Aorta (tissue), 5 donors: ENCODE data around the gene S100A7A. TPM values are rescaled to one million over a fixed set of nuclear protein-coding genes. Genes with fewer than 3 reads are reported as not detected.
"Not testable (repeated sequence)": the region's sequence is repeated elsewhere in the genome, so short reads cannot be mapped to it uniquely, and the experiment has no call there.

ENCODE experiments used
- ATAC-seq: fragments of 200-7000 bp; cut with Tn5 transposase; one replicate; pipeline ENCODE4 v1.9.1; 2022; ENCODE audit warnings: moderate library complexity; ENCODE audit not compliant: low FRiP score
- DNase-seq, 2 donors: peaks; one replicate each; pipeline ENCODE4 v3.0.0-alpha.2; 2020
- H3K27ac ChIP-seq, 2 donors: one replicate each; pipeline ENCODE4 v1.5.1; 2013; ENCODE audit warnings: low read length in 2 of 2, mild to moderate bottlenecking in 2 of 2, moderate library complexity in 2 of 2, control low read depth in 1 of 2, inconsistent platforms in 1 of 2, low read depth in 1 of 2
- H3K27me3 ChIP-seq, 2 donors: one replicate each; pipeline ENCODE4 v1.6.1; 2013; ENCODE audit warnings: control low read depth in 1 of 2, low read length in 1 of 2, mild to moderate bottlenecking in 1 of 2, moderate library complexity in 1 of 2; ENCODE audit not compliant: insufficient read depth in 2 of 2, control insufficient read depth in 1 of 2
- H3K36me3 ChIP-seq, 2 donors: one replicate each; pipeline ENCODE4 v1.6.1; 2013; ENCODE audit warnings: control low read depth in 1 of 2, low read length in 1 of 2, mild to moderate bottlenecking in 1 of 2; ENCODE audit not compliant: insufficient read depth in 2 of 2, control insufficient read depth in 1 of 2
- H3K4me1 ChIP-seq, 2 donors: one replicate each; pipeline ENCODE4 v1.6.1; 2013; ENCODE audit warnings: low read length in 2 of 2, control low read depth in 1 of 2, mild to moderate bottlenecking in 1 of 2, moderate library complexity in 1 of 2; ENCODE audit not compliant: insufficient read depth in 2 of 2, control insufficient read depth in 1 of 2
- H3K4me3 ChIP-seq, 2 donors: one replicate each; pipeline ENCODE4 v1.5.1; 2013; ENCODE audit warnings: low read length in 2 of 2, control low read depth in 1 of 2, mild to moderate bottlenecking in 1 of 2
- H3K9me3 ChIP-seq: one replicate; pipeline ENCODE4 v1.6.1; 2013; ENCODE audit warnings: mild to moderate bottlenecking, low read length; ENCODE audit not compliant: control insufficient read depth
- WGBS, 2 donors: extraction: QIAGEN DNeasy Blood & Tissue Kit; methylation state at CpG; one replicate each; pipeline ENCODE4 v1.1.7; 2013; 5-methylcytosine and 5-hydroxymethylcytosine counted together
- intact Hi-C, 2 donors: fragments of 100-400 bp; cut with DNase I; formaldehyde crosslinking; loops; one replicate each; pipeline versions ENCODE4 v1.14.2 to v1.15.0; 2022
- polyA plus RNA-seq, 2 donors: library from polyadenylated mRNA; stranded (reverse); fragments of 200-250 nt; gene quantifications; one replicate each; pipeline ENCODE4 v1.2.3, GENCODE V29; 2013
- total RNA-seq, 2 donors: library from RNA; stranded (reverse); fragmentation: NEBNext Ultra II Directional; extraction: Animal tissue kit (Norgen Biotek cat#: 25700); gene quantifications; one replicate each; pipeline ENCODE4 v1.2.1, GENCODE V29; 2021
- donor health status: healthy with polysubstance abuse.
- donor health status: Bipolar disorder and iron deficiency.
- donor health status: DM: no; HTN: no; CAD: no.
- donor health status: DM: no; HTN: no; CAD: no.
- donor health status: DM: yes; HTN: yes; CAD: no.

S100A7A gene
- total and polyA plus RNA-seq, 4 donors, result not detected

DNA sequence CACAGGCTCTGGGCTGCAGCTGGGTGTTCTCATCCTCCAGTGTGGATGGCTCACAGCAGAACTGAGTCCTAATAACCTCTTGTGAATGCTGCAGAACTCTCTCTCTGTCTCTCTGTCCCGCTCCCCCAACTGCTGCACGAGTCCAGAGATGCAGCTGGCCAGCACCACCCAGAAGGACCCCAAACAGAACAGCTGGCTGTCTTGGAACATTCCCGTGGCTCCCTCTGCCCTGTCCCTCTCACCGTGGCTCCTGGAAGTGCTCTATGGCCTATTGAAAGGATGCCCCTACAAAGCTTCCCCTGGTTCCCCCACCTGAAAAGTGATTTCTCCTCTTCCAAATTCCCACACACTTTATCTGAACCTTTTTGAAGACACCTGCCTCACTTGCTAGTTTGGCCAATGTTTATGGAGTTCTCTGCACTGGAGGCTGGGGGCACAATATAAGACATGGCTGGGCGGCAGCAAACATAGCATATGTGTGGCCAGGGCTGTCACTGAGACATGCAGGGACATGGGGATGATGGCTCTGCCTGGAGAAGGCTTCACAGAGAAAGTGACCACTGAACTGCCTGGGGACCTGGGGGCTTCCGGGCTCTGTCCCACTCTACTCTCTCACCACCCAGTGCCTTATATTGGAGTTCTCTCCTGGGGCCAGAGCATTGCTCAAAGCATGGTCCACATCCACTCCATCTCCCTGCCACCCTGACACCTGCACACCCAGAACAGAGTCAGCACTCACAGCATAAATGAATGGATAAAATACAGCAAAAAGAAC lies 10.3 kb upstream of the S100A7A start:
- intact Hi-C loops, H3K4me3 ChIP-seq, H3K36me3 ChIP-seq, H3K27me3 ChIP-seq, ATAC-seq, H3K4me1 ChIP-seq, H3K9me3 ChIP-seq, DNase-seq, H3K27ac ChIP-seq: not testable (repeated sequence)
- WGBS, 2 donors, result 85 to 87% methylated on average over 6 of the region's 6 CpGs

- intact Hi-C loops, DNase-seq, ATAC-seq, H3K27me3 ChIP-seq, H3K9me3 ChIP-seq, H3K4me1 ChIP-seq, H3K36me3 ChIP-seq, H3K27ac ChIP-seq, H3K4me3 ChIP-seq: not testable (repeated sequence)
- 69 to 70% methylated on average over 11 of the region's 11 CpGs for WGBS, 2 donors
Observed at GRCh38 chr1:153407274-153407673, 9.0 kb upstream of the S100A7A start.

DNA sequence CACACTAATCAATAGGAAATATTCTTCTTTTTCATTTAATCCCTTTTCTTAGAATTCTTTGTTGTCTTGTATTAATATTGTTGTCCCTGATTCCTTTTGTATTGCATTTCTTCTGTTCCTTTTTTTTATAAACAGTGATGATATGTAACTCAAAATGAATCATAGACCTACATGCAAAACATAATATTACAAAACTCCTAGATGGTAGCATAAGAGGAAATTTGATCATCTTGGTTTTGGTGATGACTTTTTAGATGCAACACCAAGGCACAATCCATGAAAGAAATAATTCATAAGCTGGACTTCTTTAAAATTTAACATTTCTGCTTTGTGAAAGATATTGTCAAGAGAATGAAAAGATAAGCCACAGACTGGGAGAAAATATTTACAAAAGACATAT lies 2.4 kb upstream of the S100A7A start:
- ATAC-seq, H3K9me3 ChIP-seq, H3K36me3 ChIP-seq, H3K4me1 ChIP-seq, DNase-seq, intact Hi-C loops, H3K27ac ChIP-seq, H3K27me3 ChIP-seq, H3K4me3 ChIP-seq: not testable (repeated sequence)

GRCh38 chr1:153417136-153417888 lies 992 bp downstream of the S100A7A start:
- Histone ChIP-seq H3K4me1 (no peaks in the 10 kb centered on the region), H3K36me3 (no peaks in the 10 kb centered on the region), H3K9me3 (peaks cover 1% of the 10 kb centered on the region), H3K27ac (no peak overlapping the region), H3K4me3 (no peak overlapping the region), H3K27me3 (no peaks in the 10 kb centered on the region)
- DNase-seq, result peak in 1 of 2 donors; percentile 36
- ATAC-seq, result no peak
- intact Hi-C loops, result no loop called here
- WGBS, 2 donors, result 77 to 84% methylated on average over 12 of the region's 12 CpGs

DNA sequence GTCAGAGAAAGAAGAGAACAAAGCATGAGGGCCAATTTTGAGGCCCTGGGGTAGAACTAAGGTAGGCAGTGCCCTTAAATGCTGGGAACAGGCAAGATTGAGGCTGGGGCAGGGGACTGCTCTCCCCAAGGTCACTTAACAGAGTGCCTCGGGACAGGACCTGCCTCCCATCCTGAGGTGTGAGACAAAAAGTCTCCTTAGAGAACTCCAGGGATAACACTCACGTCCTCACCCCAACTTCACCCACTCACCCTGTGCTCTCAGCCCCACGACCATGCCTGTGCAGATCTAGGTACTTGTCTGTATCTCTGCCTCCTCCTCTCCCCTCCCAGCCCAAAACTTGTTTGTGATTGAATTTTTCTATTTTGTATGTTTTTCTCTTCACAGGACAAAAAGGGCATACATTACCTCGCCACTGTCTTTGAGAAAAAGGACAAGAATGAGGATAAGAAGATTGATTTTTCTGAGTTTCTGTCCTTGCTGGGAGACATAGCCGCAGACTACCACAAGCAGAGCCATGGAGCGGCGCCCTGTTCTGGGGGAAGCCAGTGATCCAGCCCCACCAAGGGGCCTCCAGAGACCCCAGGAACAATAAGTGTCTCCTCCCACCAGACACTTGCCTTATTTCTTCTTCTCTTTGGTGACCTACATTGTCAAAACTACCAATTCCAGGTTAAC lies 2.6 kb downstream of the S100A7A start:
- ATAC-seq, H3K9me3 ChIP-seq: not testable (repeated sequence)
- WGBS, 2 donors, result 69 to 70% methylated on average over 7 of the region's 7 CpGs

GRCh38 chr1:153419436-153419793 lies 3.1 kb downstream of the S100A7A start:
- intact Hi-C loops, H3K4me3 ChIP-seq, H3K36me3 ChIP-seq, H3K4me1 ChIP-seq, H3K27ac ChIP-seq, H3K27me3 ChIP-seq, ATAC-seq, H3K9me3 ChIP-seq: not testable (repeated sequence)
- 50 to 56% methylated on average over 2 of the region's 2 CpGs for WGBS, 2 donors
- peak in 1 of 2 donors; percentile 8 for DNase-seq

More for the DNA sequence above, 2.6 kb downstream of the S100A7A start:
- H3K27me3 ChIP-seq, intact Hi-C loops, H3K36me3 ChIP-seq, H3K4me1 ChIP-seq, H3K27ac ChIP-seq, H3K4me3 ChIP-seq: not testable (repeated sequence)
- DNase-seq, result peak in 1 of 2 donors; percentile 15

GRCh38 chr1:153420306-153420705 lies 4.0 kb downstream of the S100A7A start:
- intact Hi-C loops, result no loop called here
- 72 to 73% methylated on average over 2 of the region's 2 CpGs for WGBS, 2 donors
- ATAC-seq (no peak), DNase-seq (no peak)
- H3K27me3 ChIP-seq, result no peaks in the 10 kb centered on the region
- no peaks in the 10 kb centered on the region for H3K4me1 ChIP-seq
- H3K4me3 ChIP-seq, result no peak overlapping the region
- no peaks in the 10 kb centered on the region for H3K36me3 ChIP-seq
- no peak overlapping the region for H3K27ac ChIP-seq
- H3K9me3 ChIP-seq, result peaks cover 1% of the 10 kb centered on the region

GRCh38 chr1:153422450-153423068 lies 6.2 kb downstream of the S100A7A start:
- no peak overlapping the region for H3K4me3 ChIP-seq
- H3K27me3 ChIP-seq, result no peaks in the 10 kb centered on the region
- no peaks in the 10 kb centered on the region for H3K36me3 ChIP-seq
- no peaks in the 10 kb centered on the region for H3K4me1 ChIP-seq
- WGBS, 2 donors, result 4 to 5% methylated on average over 6 of the region's 6 CpGs
- no peak overlapping the region for H3K27ac ChIP-seq
- ATAC-seq (no peak), DNase-seq (peak; percentile 80 to 88)
- peaks cover 1% of the 10 kb centered on the region for H3K9me3 ChIP-seq
- intact Hi-C loops, result no loop called here
